HG03439 (cell line): ENCODE measurements around the gene FOXO1.

ENCODE experiments used
- ATAC-seq: cut with Tn5 transposase; IDR thresholded peaks from one replicate; pipeline ENCODE4 v1.9.1; 2021; ENCODE audit warnings: mild to moderate bottlenecking, moderate library complexity; ENCODE audit not compliant: unreplicated experiment

The FOXO1 gene

DNA sequence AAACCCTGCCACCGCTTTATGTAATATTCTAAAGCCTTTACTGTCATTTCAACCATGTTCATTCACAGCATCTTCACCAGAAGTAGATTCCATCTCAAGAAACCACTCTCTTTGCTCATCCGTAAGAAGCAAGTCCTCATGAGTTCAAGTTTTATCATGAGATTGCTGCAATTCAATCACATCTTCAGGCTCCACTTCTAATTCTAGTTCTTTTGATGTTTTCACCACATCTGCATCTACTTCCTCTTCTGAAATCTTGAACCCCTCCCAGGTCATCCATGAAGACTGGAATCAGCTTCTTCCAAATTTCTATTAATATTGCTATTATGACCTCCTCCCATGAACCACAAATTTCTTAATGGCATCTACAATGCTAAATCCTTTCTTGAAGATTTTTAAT, 83.9 kb downstream of the FOXO1 start:
- ATAC-seq = no peak

DNA sequence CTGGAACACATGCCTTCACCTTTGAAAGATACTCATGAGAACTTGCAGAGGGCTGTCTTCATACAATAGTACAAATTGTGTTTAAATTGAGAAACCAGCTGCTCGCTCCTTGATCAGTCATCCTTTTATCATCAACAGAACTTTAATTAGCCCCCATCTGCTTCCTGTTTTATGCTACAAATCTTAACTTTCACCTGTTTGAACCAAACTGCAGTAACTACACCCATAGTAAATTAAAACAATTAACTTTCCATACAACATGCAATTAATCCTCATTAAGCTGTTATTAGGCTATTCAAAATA, 85.2 kb downstream of the FOXO1 start:
- ATAC-seq = no peak

- no peak for ATAC-seq
Observed at GRCh38 chr13:40580566-40581276, 85.7 kb downstream of the FOXO1 start.

- ATAC-seq = no peak
Observed at GRCh38 chr13:40579535-40579934, 86.9 kb downstream of the FOXO1 start.

GRCh38 chr13:40578055-40578454, 88.4 kb downstream of the FOXO1 start:
- no peak for ATAC-seq

- no peak for ATAC-seq
Observed at GRCh38 chr13:40576369-40576768, 90.1 kb downstream of the FOXO1 start.

DNA sequence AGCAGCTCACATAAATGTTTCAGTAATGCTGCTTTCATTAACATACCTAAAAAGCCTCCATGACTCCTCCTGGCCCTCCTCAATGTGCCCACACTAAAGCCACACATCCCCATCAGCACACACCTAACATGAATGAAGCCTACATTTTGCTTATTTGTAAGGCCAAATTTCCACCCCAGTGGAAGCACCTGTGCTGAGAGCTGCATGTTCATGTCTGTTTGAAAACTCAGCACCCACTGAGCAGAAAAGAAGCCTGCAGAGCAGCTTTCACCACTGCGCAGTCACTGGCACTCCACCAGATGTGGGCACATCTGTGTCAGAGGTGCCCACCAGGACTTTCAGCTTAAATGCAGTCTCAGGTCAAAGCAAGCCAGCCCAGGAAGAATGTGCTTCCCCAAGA, 93.5 kb downstream of the FOXO1 start:
- no peak for ATAC-seq

- no peak for ATAC-seq
Observed at GRCh38 chr13:40571338-40571963, 95.0 kb downstream of the FOXO1 start.

DNA sequence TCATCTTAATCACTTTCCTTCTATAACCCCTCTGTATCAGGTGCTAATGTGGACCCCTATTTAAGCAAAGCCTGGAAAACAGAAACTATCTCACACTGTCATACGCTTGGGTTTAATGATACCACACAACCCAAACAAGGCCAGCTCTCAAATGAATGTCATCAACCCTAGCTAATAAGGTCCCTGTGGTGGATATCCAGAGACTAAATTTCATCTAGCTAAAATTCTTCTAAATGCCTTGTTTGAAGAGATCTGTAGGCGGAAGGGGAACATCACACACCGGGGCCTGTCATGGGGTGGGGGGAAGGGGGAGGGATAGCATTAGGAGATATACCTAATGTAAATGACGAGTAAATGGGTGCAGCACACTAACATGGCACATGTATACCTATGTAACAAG, 95.5 kb downstream of the FOXO1 start:
- ATAC-seq = no peak

DNA sequence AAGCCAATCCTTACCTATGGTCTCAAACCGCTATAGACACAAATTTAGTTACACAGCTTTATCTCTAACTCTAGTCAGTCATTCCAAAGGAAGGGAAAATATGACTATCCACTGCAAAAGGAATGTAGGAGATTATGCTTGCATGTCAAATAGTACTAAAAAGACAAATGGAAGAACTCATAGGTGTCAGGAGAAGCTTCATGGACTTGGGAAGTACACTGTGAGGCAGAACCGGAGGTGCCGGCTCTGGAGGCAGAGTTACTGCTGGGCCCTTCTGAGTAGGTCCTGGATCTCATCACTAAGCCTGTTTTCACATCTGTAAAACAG, 97.5 kb downstream of the FOXO1 start:
- ATAC-seq = no peak

- no peak for ATAC-seq
Observed at GRCh38 chr13:40568246-40569023, 98.0 kb downstream of the FOXO1 start.

DNA sequence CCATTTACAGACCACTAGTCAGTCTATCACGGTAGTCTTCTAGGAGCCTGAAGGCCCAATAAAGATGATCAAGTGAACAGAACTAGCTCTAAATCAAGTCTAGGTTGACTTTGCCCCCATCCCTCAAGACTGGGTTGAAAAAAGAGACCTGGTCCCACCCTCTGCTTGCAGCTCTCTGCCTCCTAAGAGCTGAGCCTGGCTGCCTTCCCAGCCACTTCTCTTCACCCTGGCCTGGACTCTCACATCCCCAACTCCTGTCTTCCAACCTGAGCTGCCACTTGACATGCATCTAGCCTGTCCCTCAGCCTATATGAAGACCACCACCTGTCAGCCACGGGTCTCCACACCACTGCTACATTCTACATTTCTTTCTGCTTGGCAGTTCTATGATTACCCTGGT, 99.6 kb downstream of the FOXO1 start:
- no peak for ATAC-seq

DNA sequence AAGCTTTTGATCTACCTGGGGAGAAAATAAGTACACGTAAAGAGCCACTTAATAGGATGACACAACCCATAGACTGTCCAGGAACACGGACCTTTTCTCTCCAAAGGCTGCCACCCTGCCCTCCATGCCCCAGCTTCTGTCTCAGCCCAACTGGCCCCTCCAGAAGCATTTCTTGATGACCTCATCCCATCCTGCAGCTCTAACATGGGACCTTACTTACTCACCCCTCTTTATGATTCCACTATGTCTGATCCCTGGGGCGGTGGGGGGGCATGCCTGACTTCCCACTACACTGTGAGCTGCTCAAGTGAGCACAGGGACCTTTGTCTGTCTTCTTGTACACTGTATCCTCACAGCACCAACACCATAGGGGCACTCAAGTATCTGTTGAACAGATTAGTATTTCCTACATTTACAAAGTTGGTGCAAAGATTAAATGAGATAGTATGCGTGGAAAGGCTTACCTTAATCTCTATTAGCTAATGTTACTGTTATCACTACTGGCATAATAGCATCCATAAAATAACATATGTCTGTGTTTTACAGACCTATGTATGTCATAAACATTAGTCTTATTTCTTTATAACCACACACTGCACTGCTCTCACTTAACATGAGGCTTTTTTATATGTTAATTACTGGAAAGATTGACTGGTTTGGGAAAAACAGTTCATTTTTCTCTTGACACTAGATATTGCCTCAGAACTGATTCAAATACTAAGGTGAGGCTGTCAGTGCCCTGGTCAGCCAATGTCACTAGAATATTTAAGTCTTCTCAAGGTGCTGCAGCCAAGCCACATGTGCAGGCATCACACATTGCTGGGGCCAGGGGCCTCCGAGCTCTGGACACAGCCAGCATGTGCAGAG, 100.9 kb downstream of the FOXO1 start:
- ATAC-seq = no peak

DNA sequence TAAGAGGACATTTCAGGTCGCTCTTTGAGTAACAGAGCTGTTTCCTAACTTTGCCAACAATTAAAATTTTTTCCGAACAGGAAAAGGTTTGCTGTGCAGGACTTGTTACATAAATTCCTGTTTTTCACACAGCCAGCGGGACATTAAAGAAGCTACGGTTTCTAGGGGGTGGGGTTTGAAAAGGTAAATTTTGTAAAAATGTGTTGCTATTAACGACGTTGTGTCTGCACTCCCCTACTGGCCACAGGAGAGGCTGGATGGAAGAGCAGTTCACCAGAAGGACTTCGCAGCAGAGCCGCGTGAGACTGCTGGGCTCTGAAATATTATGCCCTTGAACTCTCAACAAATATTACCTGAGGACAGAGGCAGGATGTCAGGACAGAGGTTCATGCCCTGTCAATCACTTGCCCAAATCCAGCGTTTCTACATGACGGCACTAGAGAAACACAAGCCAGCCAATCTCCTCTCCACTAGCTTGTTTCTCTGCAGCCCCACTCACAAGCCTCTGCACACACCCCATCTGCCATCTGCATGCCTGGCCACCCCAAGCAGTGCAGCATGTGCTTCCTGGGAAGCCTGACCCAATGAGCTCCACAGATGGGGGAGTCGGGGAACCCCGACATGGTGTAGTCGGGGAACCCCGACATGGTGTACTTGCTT, 102.0 kb downstream of the FOXO1 start:
- ATAC-seq = no peak

DNA sequence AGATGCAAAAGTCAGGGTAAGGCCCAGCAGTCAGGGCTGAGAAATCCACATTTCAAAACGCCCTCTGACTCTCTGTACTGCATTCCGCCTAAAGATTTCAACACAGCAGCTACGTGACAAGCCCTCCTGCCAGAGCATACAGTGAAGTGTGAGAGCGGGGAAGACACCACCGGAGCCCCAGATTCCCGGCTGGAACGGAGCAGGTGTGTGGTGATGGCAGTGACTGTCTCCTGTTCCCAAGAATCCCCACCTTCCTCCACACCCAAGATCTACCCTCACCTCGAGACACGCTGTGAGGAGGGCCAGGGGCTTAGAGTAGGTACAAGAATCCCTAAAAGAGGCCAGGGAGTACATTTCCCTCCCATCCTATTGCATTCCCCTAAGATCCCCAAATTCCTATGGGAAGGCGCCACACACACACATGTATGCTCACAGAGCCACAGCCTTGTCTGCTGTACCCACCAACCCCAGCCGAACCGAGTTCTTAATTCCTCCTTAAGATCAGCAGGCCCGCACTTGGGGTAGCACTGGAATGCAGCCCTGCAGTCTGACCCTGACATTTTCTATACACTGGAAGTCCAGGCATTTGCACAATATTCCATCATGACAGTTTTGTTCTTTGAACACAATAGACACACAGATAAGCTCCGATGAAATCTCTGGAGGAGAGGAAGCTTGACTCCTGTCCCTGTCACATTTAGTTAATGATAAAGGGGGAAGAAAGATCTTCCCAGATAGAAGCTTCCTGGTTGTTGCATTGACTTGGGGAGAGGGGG, 102.9 kb downstream of the FOXO1 start:
- ATAC-seq = no peak

DNA sequence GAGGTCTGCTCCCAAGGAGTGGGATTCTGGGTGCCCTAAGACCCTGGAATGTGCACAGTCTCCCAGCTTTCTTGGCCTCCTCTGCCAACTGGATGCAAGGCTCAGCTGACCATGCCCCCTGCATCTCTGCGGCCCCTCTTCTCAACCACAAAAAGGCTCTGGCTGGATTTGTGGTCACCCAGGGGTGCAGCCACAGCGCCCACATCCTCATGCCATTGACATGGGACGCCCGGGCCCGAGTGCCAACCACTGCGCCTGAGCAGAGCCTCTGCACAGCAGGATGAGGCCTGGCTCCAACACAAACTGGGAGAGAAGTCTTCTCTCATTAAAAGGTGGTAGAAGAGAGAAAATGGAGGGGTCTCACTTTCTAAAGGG, 103.5 kb downstream of the FOXO1 start:
- no peak for ATAC-seq

- no peak for ATAC-seq
Observed at GRCh38 chr13:40559915-40560314, 106.5 kb downstream of the FOXO1 start.

- ATAC-seq = no peak
Observed at GRCh38 chr13:40558656-40559055, 107.8 kb downstream of the FOXO1 start.

DNA sequence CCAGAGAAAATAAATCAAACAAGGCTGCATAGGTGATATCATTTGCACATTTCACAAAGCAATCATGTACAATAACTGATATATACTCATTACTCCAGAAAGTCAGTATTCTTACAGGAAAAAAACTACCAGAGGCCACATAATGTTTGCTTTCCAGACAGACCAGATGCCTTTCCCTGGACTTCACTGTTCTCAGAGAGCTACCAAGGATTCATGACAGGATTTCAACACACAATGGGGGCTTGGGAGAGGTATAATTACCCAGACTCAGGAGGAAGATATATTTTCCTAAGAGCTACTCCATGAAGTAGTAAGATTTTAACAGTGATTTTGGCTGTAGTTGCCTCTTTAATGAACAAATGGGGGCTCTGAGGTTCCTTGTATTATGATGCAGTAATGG, 110.0 kb downstream of the FOXO1 start:
- ATAC-seq = no peak

DNA sequence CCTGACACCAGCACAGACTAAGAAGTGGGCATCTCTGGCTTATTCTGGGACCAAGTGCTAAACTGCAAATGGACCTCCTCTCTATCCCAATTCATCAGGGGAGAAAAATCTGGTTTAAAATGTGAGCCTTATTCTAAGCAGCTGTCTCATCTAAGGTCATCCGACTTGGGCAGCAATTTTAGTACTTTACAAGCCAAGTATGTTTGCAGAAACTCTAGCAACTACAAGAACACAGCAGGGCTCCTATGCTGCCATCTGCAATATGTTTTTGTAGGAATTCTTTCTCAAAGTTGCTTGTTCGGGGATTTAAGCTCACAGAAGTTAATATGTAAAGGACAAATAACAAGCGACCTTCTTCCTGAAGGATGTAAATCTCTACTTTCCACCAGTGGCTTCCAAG, 113.1 kb downstream of the FOXO1 start:
- no peak for ATAC-seq
